ENCODE measurements around the gene TLX3. TPM values are rescaled to one million over a fixed set of nuclear protein-coding genes. Genes with fewer than 3 reads are reported as not detected.
"Not testable (repeated sequence)": the region's sequence is repeated elsewhere in the genome, so short reads cannot be mapped to it uniquely, and the experiment has no call there.

The TLX3 gene
- total RNA-seq, 1 experiment from 2014 or later, result not detected

DNA sequence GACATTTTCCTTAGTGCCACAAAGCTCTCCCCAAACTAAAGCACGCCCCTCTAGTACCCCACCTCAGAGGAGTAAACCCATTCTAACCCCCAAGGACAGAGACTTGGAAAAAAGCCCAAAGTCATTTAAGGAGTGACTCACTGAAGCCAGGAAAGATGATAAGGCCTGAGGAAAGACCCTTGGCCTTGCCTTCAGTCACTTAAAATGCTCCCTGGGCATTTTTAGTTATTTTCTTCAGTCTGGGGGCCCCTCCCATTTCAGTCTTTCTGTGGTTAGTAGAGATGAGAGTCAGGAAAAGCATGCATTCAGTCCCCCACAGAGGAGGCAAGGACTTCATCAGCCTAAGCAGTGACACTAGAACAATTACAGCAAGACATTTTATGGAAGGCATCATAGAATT, 13.7 kb upstream of the TLX3 start:
- H3K27me3 ChIP-seq (ENCODE audit: control insufficient read depth, insufficient read depth, low read length), result no peaks in the 10 kb centered on the region
- TF ChIP-seq POLR2AphosphoS5 (IDR thresholded peaks at IDR 0.05; ENCODE audit: low read depth, low read length) (no peak), TCF7L2 (IDR thresholded peaks at IDR 0.05; ENCODE audit: low read depth, low read length) (no peak), REST (IDR thresholded peaks at IDR 0.05; ENCODE audit: insufficient read depth in 1 of 2, low read depth in 2 of 2, low read length in 1 of 2) (no peak), SIN3A (IDR thresholded peaks at IDR 0.05; ENCODE audit: borderline replicate concordance, insufficient read depth, low read depth, low read length) (no peak), CTCF (IDR thresholded peaks at IDR 0.05) (no peak)
- ChIA-PET POLR2A (no interaction called here), CTCF (interaction anchor here (0.7 kb wide), 1 partner anchor 47 kb away, joined by 3 read pairs; no protein-coding TSS in a partner anchor)
- H3K36me3 ChIP-seq (ENCODE audit: control insufficient read depth, insufficient read depth, low read length), result no peaks in the 10 kb centered on the region
- in situ Hi-C loops (cut with HindIII; ENCODE audit: low pct_unique_long_range_greater_than_20kb, low sequenced_read_pairs), result no loop called here
- no peak overlapping the region for H3K4me3 ChIP-seq (ENCODE audit: low read depth in 2 of 2, low read length in 2 of 2)
- ATAC-seq, result no peak
- H3K4me1 ChIP-seq (ENCODE audit: control insufficient read depth, insufficient read depth, low read length), result no peaks in the 10 kb centered on the region
- H3K27ac ChIP-seq (ENCODE audit: low read length), result no peak overlapping the region
- BruUV-seq (replicated peaks), result no TSS peak
- H3K9me3 ChIP-seq (ENCODE audit: control insufficient read depth, insufficient read depth, low read depth, low read length), result no peaks in the 10 kb centered on the region
- no peak for DNase-seq (ENCODE audit: low read depth, low spot score)
- intact Hi-C loops (cut with micrococcal nuclease; ENCODE audit: unreplicated experiment), result no loop called here

DNA sequence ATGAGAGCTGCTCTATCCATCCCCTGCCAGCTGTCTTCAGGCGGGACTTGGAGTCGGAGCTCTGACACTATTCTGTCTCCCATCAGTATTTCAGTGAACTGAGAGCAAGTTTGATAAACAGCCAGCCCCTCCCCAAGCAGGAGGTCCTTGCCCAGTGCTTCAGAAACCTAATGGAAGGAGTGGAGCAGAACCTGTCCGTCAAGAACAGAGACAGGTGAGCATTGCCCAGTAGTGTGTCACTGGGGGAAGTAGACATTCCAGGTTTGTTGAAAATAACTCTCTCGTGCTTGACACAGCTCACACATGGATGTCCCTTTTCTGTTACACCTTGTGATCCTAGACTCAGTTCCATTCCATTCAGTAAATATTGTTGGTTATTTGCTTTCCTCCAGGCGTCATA, 13.2 kb upstream of the TLX3 start:
- Histone ChIP-seq H3K27me3 (ENCODE audit: control insufficient read depth, insufficient read depth, low read length) (no peaks in the 10 kb centered on the region), H3K4me1 (ENCODE audit: control insufficient read depth, insufficient read depth, low read length) (no peaks in the 10 kb centered on the region), H3K4me3 (ENCODE audit: low read depth in 2 of 2, low read length in 2 of 2) (no peak overlapping the region), H3K9me3 (ENCODE audit: control insufficient read depth, insufficient read depth, low read depth, low read length) (no peaks in the 10 kb centered on the region), H3K36me3 (ENCODE audit: control insufficient read depth, insufficient read depth, low read length) (no peaks in the 10 kb centered on the region), H3K27ac (ENCODE audit: low read length) (no peak overlapping the region)
- in situ Hi-C loops (cut with HindIII; ENCODE audit: low pct_unique_long_range_greater_than_20kb, low sequenced_read_pairs) (no loop called here), intact Hi-C loops (cut with micrococcal nuclease; ENCODE audit: unreplicated experiment) (no loop called here)
- TF ChIP-seq CTCF (IDR thresholded peaks at IDR 0.05) (no peak), REST (IDR thresholded peaks at IDR 0.05; ENCODE audit: insufficient read depth in 1 of 2, low read depth in 2 of 2, low read length in 1 of 2) (no peak), TCF7L2 (IDR thresholded peaks at IDR 0.05; ENCODE audit: low read depth, low read length) (no peak), SIN3A (IDR thresholded peaks at IDR 0.05; ENCODE audit: borderline replicate concordance, insufficient read depth, low read depth, low read length) (no peak), POLR2AphosphoS5 (IDR thresholded peaks at IDR 0.05; ENCODE audit: low read depth, low read length) (no peak)
- ATAC-seq, result no peak
- CTCF ChIA-PET, result interaction anchor here (0.7 kb wide), 1 partner anchor 47 kb away, joined by 3 read pairs; no protein-coding TSS in a partner anchor
- POLR2A ChIA-PET, result no interaction called here
- BruUV-seq (replicated peaks), result no TSS peak
- no peak for DNase-seq (ENCODE audit: low read depth, low spot score)

GRCh38 chr5:171297941-171298340, 11.1 kb upstream of the TLX3 start:
- DNase-seq (ENCODE audit: low read depth, low spot score); H3K27me3 ChIP-seq (ENCODE audit: control insufficient read depth, insufficient read depth, low read length); H3K4me3 ChIP-seq (ENCODE audit: low read depth in 2 of 2, low read length in 2 of 2); CTCF ChIA-PET; ATAC-seq; POLR2A ChIA-PET; H3K27ac ChIP-seq (ENCODE audit: low read length); H3K9me3 ChIP-seq (ENCODE audit: control insufficient read depth, insufficient read depth, low read depth, low read length); in situ Hi-C loops (cut with HindIII; ENCODE audit: low pct_unique_long_range_greater_than_20kb, low sequenced_read_pairs); BruUV-seq (replicated peaks); H3K36me3 ChIP-seq (ENCODE audit: control insufficient read depth, insufficient read depth, low read length); intact Hi-C loops (cut with micrococcal nuclease; ENCODE audit: unreplicated experiment); H3K4me1 ChIP-seq (ENCODE audit: control insufficient read depth, insufficient read depth, low read length): not testable (repeated sequence)
